PC-3 (cell line): ENCODE results near the gene RNF19B. TPM values are rescaled to one million over a fixed set of nuclear protein-coding genes. Genes with fewer than 3 reads are reported as not detected.

Experiments
- ATAC-seq: fragments of 200-7000 bp; cut with Tn5 transposase; 2 replicates; pipeline ENCODE4 v1.9.1; 2020; ENCODE audit warnings: mild to moderate bottlenecking, moderate library complexity
- BruUV-seq: library from RNA; stranded (reverse); fragments of 400-500 nt; replicated peaks from 2 replicates; lab custom pipeline; 2021; lab: Mats Ljungman, UMichigan
- CTCF ChIA-PET: fragments of 300-600 bp; sonication (Branson Sonifier 250); formaldehyde crosslinking; loops from one replicate; lab custom pipeline; 2022; ENCODE audit warnings: antibody characterized with exemption; lab: Charles Lee
- POLR2A ChIA-PET: fragments of 300-600 bp; sonication (Branson Sonifier 250); formaldehyde crosslinking; loops from one replicate; lab custom pipeline; 2022; ENCODE audit warnings: antibody characterized with exemption; ENCODE audit not compliant: unreplicated experiment; lab: Charles Lee
- DNase-seq: peaks from one replicate; pipeline ENCODE4 v3.0.0-alpha.2; 2015
- H2AFZ ChIP-seq: fragments of 300-600 bp; sonication (generic); 2 replicates; pipeline ENCODE4 v1.6.0; 2016; ENCODE audit warnings: antibody characterized with exemption, low read length
- H3F3A ChIP-seq: fragments of 300-600 bp; sonication (generic); one replicate; pipeline ENCODE4 v1.6.0; 2017; ENCODE audit warnings: antibody characterized with exemption, low read length, control low read depth, mild to moderate bottlenecking; ENCODE audit not compliant: unreplicated experiment
- H3K27ac ChIP-seq: fragments of 300-600 bp; sonication (generic); 2 replicates; pipeline ENCODE4 v1.5.1; 2016; ENCODE audit warnings: mild to moderate bottlenecking, low read length
- H3K27me3 ChIP-seq: fragments of 300-600 bp; sonication (generic); 2 replicates; pipeline ENCODE4 v1.6.1; 2016; ENCODE audit warnings: low read length, mixed read lengths
- H3K36me3 ChIP-seq: fragments of 300-600 bp; sonication (generic); 2 replicates; pipeline ENCODE4 v1.6.1; 2016; ENCODE audit warnings: low read depth, mixed run types, low read length, mixed read lengths
- H3K4me1 ChIP-seq: fragments of 300-600 bp; sonication (generic); 2 replicates; pipeline ENCODE4 v1.5.1; 2016; ENCODE audit warnings: low read length; ENCODE audit not compliant: insufficient read depth
- H3K4me2 ChIP-seq: fragments of 300-600 bp; sonication (generic); 2 replicates; pipeline ENCODE4 v1.6.0; 2016; ENCODE audit warnings: low read length
- H3K4me3 ChIP-seq: fragments of 300-600 bp; sonication (generic); 2 replicates; pipeline ENCODE4 v1.5.1; 2016; ENCODE audit warnings: mild to moderate bottlenecking, low read length, mixed read lengths
- H3K79me2 ChIP-seq: fragments of 300-600 bp; sonication (generic); 2 replicates; pipeline ENCODE4 v1.6.1; 2017; ENCODE audit warnings: low read length, mixed read lengths
- H3K9ac ChIP-seq: fragments of 300-600 bp; sonication (generic); 2 replicates; pipeline ENCODE4 v1.6.0; 2016; ENCODE audit warnings: mild to moderate bottlenecking, low read length
- H3K9me2 ChIP-seq: fragments of 300-600 bp; sonication (generic); replicated peaks from 2 replicates; pipeline ENCODE4 v1.6.1; 2016; ENCODE audit warnings: mixed run types, low read length, mixed read lengths
- H3K9me3 ChIP-seq: fragments of 300-600 bp; sonication (generic); 2 replicates; pipeline ENCODE4 v1.6.1; 2016; ENCODE audit warnings: low read length, mixed read lengths
- H4K20me1 ChIP-seq: fragments of 300-600 bp; sonication (generic); 2 replicates; pipeline ENCODE4 v1.6.1; 2016; ENCODE audit warnings: low read length, mixed read lengths
- EZH2 ChIP-seq: fragments of 300-600 bp; sonication (generic); IDR thresholded peaks from one replicate; pipeline ENCODE4 v1.6.1; 2017; ENCODE audit warnings: antibody characterized with exemption, mild to moderate bottlenecking, low read length; ENCODE audit not compliant: unreplicated experiment
- EZH2phosphoT487 ChIP-seq: fragments of 300-600 bp; sonication (generic); IDR thresholded peaks from 2 replicates; pipeline ENCODE4 v1.6.1; 2018; ENCODE audit warnings: mild to moderate bottlenecking, antibody characterized with exemption, low read length, borderline replicate concordance
- intact Hi-C: fragments of 100-400 bp; cut with micrococcal nuclease; formaldehyde crosslinking; loops from 2 replicates; pipeline ENCODE4 v1.9.0; 2023
- total RNA-seq: library from RNA; depleted of rRNA; stranded (reverse); fragments of >200 nt; gene quantifications from 2 replicates; pipeline ENCODE4 v1.2.3, GENCODE V29; 2014
- TF ChIP-seq, protein P1 (sequence below): fragments of 300-600 bp; sonication (generic); conservative IDR thresholded peaks from 2 replicates; pipeline ENCODE4 v1.5.1; 2017; ENCODE audit warnings: antibody characterized with exemption, low read depth, mild to moderate bottlenecking, low read length

The RNF19B gene
- total RNA-seq, 1 experiment from 2014 or later, result 17.9 TPM

DNA sequence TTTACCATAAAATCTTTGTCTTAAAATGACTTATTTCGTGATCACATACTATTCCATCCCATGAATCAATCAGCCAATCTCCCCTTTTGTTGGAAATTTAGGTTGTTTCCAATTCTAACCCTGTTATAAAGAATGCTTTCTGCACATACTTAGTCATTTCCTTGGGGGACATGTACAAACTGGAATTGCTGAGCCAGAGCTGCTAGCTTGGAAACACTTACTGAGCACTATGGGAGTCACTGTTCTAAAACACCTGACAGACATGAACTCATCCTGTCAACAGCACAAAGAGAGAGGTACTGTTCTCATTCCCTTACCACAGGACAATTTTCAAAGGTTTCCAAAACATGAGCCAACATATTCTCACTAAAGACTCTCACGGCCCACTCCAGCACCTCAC lies 40.0 kb upstream of the RNF19B start:
- H4K20me1 ChIP-seq, result no peaks in the 10 kb centered on the region; the same call in 1 of the 2 replicates
- ATAC-seq, result no peak
- DNase-seq, result peak; percentile 41
- H3K9ac ChIP-seq, result no peak overlapping the region
- H3K79me2 ChIP-seq, result 0 out of 2 replicates have a peak, but pooled peaks cover 4% of the 10 kb centered on the region
- BruUV-seq, result no TSS peak
- no peak overlapping the region for H3K4me3 ChIP-seq
- peaks cover 51% of the 10 kb centered on the region for H3K4me1 ChIP-seq
- no peaks in the 10 kb centered on the region for H3K9me2 ChIP-seq
- peaks cover 11% of the 10 kb centered on the region for H3F3A ChIP-seq
- H3K27ac ChIP-seq, result peak overlapping the region; percentile 28; the same call in 1 of the 2 replicates
- H3K4me2 ChIP-seq, result no peak overlapping the region
- H3K9me3 ChIP-seq, result no peaks in the 10 kb centered on the region
- TF ChIP-seq, protein P1, sequence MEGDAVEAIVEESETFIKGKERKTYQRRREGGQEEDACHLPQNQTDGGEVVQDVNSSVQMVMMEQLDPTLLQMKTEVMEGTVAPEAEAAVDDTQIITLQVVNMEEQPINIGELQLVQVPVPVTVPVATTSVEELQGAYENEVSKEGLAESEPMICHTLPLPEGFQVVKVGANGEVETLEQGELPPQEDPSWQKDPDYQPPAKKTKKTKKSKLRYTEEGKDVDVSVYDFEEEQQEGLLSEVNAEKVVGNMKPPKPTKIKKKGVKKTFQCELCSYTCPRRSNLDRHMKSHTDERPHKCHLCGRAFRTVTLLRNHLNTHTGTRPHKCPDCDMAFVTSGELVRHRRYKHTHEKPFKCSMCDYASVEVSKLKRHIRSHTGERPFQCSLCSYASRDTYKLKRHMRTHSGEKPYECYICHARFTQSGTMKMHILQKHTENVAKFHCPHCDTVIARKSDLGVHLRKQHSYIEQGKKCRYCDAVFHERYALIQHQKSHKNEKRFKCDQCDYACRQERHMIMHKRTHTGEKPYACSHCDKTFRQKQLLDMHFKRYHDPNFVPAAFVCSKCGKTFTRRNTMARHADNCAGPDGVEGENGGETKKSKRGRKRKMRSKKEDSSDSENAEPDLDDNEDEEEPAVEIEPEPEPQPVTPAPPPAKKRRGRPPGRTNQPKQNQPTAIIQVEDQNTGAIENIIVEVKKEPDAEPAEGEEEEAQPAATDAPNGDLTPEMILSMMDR, result no peak
- TF ChIP-seq EZH2phosphoT487, result no peak
- TF ChIP-seq EZH2, result no peak
- intact Hi-C loops, result loop anchor here (5.0 kb wide), 1 partner anchor 42 kb away; the partner anchor contains the start of gene RNF19B
- POLR2A ChIA-PET, result no interaction called here
- peaks cover 13% of the 10 kb centered on the region for H3K36me3 ChIP-seq
- no peaks in the 10 kb centered on the region for H3K27me3 ChIP-seq
- CTCF ChIA-PET, result no interaction called here
- no peak overlapping the region for H2AFZ ChIP-seq

DNA sequence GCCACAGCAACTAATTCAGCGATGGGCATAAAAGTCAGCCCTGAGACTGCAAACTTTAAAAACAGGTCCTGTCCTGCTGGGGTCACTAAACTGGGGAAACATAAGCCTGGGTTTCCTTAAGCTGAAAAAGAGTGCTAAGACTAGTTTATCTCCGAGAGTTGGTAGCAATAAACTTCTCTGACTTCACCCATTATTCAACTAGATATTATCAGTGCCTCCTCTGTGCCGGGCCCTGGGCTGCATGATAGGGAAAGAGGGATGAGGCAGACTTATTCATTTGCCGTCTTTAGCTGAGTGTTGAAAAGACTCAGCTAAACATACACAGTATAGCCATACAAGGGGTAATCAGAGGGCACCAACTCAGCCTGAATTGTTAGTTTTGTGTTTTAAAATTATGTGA lies 39.0 kb upstream of the RNF19B start:
- ATAC-seq (no peak), DNase-seq (no peak)
- CTCF ChIA-PET, result interaction anchor here (0.6 kb wide), 1 partner anchor 15 kb away, joined by 3 read pairs; no protein-coding TSS in a partner anchor
- peaks cover 8% of the 10 kb centered on the region for H3K36me3 ChIP-seq
- no peak overlapping the region for H3K4me2 ChIP-seq
- peaks cover 3% of the 10 kb centered on the region for H3F3A ChIP-seq
- no peaks in the 10 kb centered on the region; the same call in 1 of the 2 replicates for H4K20me1 ChIP-seq
- POLR2A ChIA-PET, result interaction anchor here (0.7 kb wide), 1 partner anchor 81 kb away, joined by 6 read pairs; no protein-coding TSS in a partner anchor
- no TSS peak for BruUV-seq
- H3K27ac ChIP-seq, result no peak overlapping the region
- no peaks in the 10 kb centered on the region for H3K9me2 ChIP-seq
- H3K27me3 ChIP-seq, result no peaks in the 10 kb centered on the region
- no peak overlapping the region for H3K9ac ChIP-seq
- H3K4me3 ChIP-seq, result no peak overlapping the region
- no peaks in the 10 kb centered on the region for H3K9me3 ChIP-seq
- peaks cover 42% of the 10 kb centered on the region for H3K4me1 ChIP-seq
- intact Hi-C loops, result no loop called here
- H2AFZ ChIP-seq, result no peak overlapping the region
- TF ChIP-seq, protein P1, result no peak
- TF ChIP-seq EZH2phosphoT487, result no peak
- no peak for TF ChIP-seq EZH2
- H3K79me2 ChIP-seq, result 0 out of 2 replicates have a peak, but pooled peaks cover 4% of the 10 kb centered on the region

DNA sequence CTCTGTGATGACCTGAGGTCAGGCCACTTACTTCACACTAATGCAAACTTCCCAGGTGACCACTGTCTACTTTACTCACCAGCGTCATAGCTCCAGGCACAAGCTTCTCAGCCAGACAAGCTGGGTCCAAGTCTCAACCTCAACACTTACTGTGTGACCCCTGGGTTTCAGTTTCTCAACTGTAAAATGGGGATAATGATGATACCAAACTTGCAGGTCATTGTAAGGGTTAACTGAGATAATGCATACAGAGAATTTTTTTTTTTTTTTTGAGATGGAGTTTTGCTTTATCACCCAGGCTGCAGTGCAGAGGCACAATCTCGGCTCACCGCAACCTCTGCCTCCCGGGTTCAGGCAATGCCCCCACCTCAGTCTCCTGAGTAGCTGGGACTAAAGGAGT lies 37.4 kb upstream of the RNF19B start:
- H2AFZ ChIP-seq, result no peak overlapping the region
- no peak for DNase-seq
- H3K79me2 ChIP-seq, result 0 out of 2 replicates have a peak, but pooled peaks cover 4% of the 10 kb centered on the region
- no peak overlapping the region for H3K4me2 ChIP-seq
- no peak for ATAC-seq
- ChIA-PET CTCF (interaction anchor here (1.5 kb wide), 1 partner anchor 48 kb away, joined by 6 read pairs; no protein-coding TSS in a partner anchor), POLR2A (interaction anchor here (0.6 to 0.7 kb wide), 2 partner anchors 10 to 48 kb away, joined by 3 read pairs; no protein-coding TSS in a partner anchor)
- no TSS peak for BruUV-seq
- no peaks in the 10 kb centered on the region for H3K27me3 ChIP-seq
- no peak overlapping the region for H3K27ac ChIP-seq
- TF ChIP-seq, protein P1, result no peak
- H3K4me1 ChIP-seq, result peaks cover 26% of the 10 kb centered on the region
- no peaks in the 10 kb centered on the region; the same call in 1 of the 2 replicates for H4K20me1 ChIP-seq
- no peaks in the 10 kb centered on the region for H3F3A ChIP-seq
- no peaks in the 10 kb centered on the region for H3K36me3 ChIP-seq
- H3K9ac ChIP-seq, result no peak overlapping the region
- intact Hi-C loops, result no loop called here
- H3K9me3 ChIP-seq, result no peaks in the 10 kb centered on the region
- no peaks in the 10 kb centered on the region for H3K9me2 ChIP-seq
- H3K4me3 ChIP-seq, result no peak overlapping the region
